WERI-Rb-1 (cell line): ENCODE results near the gene PDK2.

ENCODE experiments used
- DNase-seq: peaks from one replicate; pipeline ENCODE4 v3.0.0-alpha.2; 2020
- H3K27ac ChIP-seq: fragments of 250-450 bp; sonication (Bioruptor Pico); 2 replicates; pipeline ENCODE4 v1.5.1; 2020; ENCODE audit warnings: mild to moderate bottlenecking, moderate library complexity
- H3K27me3 ChIP-seq: fragments of 250-450 bp; sonication (Bioruptor Pico); 2 replicates; pipeline ENCODE4 v1.5.1; 2021; ENCODE audit warnings: mild to moderate bottlenecking, low read depth, moderate library complexity; ENCODE audit not compliant: insufficient read depth, severe bottlenecking
- H3K36me3 ChIP-seq: fragments of 250-450 bp; sonication (Bioruptor Pico); 2 replicates; pipeline ENCODE4 v1.5.1; 2020; ENCODE audit warnings: mild to moderate bottlenecking, moderate library complexity
- H3K4me3 ChIP-seq: 2 replicates; pipeline ENCODE4 v1.5.1; 2011; ENCODE audit warnings: low read depth, mild to moderate bottlenecking, control low read depth, low read length
- H3K9me3 ChIP-seq: fragments of 250-450 bp; sonication (Bioruptor Pico); 2 replicates; pipeline ENCODE4 v1.5.1; 2021; ENCODE audit warnings: mild to moderate bottlenecking, moderate library complexity; ENCODE audit not compliant: severe bottlenecking
- CTCF ChIP-seq: IDR thresholded peaks from 2 replicates; pipeline ENCODE4 v1.5.1; 2011; ENCODE audit warnings: low read depth, mild to moderate bottlenecking, control low read depth, inconsistent platforms, low read length

The PDK2 gene

GRCh38 chr17:50134206-50135110 lies 39.3 kb downstream of the PDK2 start:
- peak overlapping the region; percentile 11; the same call in 1 of the 2 replicates for H3K27ac ChIP-seq
- H3K9me3 ChIP-seq: no peaks in the 10 kb centered on the region
- H3K4me3 ChIP-seq: no peak overlapping the region
- peaks cover 49% of the 10 kb centered on the region for H3K36me3 ChIP-seq
- TF ChIP-seq CTCF: peak; percentile 5; the same call in 1 of the 2 replicates
- H3K27me3 ChIP-seq: no peaks in the 10 kb centered on the region
- no peak for DNase-seq

DNA sequence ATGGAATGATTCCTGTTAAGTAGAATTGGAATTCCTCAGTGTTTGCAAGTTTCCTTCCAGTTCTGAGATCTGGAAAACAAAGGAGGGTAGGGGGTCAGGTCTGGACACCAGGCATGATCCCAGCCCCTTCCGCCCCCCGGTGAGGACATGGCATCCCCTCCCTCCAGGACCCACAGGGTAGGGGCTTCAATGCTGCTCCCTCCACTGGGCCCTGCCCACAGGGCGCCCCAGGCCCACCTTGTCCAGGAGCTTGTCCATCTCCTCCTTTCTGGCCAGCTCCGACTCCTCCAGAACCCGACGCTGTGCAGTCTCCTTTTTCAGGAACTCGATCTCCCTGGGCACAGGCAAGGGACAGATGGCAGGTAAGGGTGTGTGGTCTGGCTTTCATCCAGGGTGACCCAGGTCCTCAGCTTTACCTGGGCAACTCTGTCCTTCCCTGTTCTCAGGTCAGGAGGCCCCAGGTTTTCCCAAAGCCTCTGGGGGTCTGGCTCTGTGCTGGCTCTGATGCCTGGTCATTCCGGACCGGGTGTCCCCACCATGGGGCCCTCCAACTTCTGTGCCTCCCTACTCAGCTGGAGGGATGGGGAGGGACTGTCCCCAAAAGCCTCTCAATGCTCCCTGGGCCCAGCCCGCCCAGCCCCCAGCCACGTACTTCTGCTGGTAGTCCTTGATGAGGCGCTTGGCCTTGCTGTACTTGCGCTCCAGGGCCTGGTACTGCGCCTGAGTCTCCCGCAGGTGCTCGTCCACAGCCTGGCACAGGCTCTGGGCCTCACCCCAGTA lies 40.4 kb downstream of the PDK2 start:
- no peak for DNase-seq
- H3K27me3 ChIP-seq: no peaks in the 10 kb centered on the region
- no peak overlapping the region for H3K27ac ChIP-seq
- no peak for TF ChIP-seq CTCF
- no peaks in the 10 kb centered on the region for H3K9me3 ChIP-seq
- peaks cover 60% of the 10 kb centered on the region for H3K36me3 ChIP-seq
- no peak overlapping the region for H3K4me3 ChIP-seq

GRCh38 chr17:50136096-50136687 lies 41.0 kb downstream of the PDK2 start:
- Histone ChIP-seq H3K27me3 (no peaks in the 10 kb centered on the region), H3K4me3 (no peak overlapping the region), H3K9me3 (no peaks in the 10 kb centered on the region), H3K27ac (no peak overlapping the region), H3K36me3 (peaks cover 66% of the 10 kb centered on the region)
- DNase-seq: no peak
- TF ChIP-seq CTCF: no peak

DNA sequence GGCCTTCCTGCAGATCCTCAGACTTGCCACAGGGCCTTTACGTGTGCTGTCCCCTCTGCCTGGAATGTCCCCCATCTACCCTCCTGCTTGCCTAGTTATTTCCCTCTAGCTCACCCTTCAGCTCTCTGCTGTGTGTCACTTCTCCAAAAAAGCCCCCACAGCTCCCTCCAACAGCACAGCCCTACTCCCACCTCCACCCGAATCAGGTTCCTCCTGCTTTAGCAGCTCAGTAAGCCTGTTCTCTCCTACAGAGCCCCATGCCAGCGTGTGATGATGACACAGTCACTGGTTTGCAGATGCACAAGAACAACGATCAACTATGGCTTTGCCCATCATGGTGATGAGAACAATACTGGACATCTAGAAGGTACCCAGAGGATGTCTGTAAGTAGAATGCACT lies 41.9 kb downstream of the PDK2 start:
- H3K36me3 ChIP-seq: peaks cover 72% of the 10 kb centered on the region
- no peak for DNase-seq

GRCh38 chr17:50139185-50139783 lies 44.1 kb downstream of the PDK2 start:
- DNase-seq: no peak
- H3K27ac ChIP-seq: peak overlapping the region; percentile 40

More for the DNA sequence above, 41.9 kb downstream of the PDK2 start:
- Histone ChIP-seq H3K4me3 (no peak overlapping the region), H3K9me3 (no peaks in the 10 kb centered on the region), H3K27me3 (no peaks in the 10 kb centered on the region), H3K27ac (no peak overlapping the region)
- no peak for TF ChIP-seq CTCF

More at GRCh38 chr17:50139185-50139783, 44.1 kb downstream of the PDK2 start:
- no peak overlapping the region for H3K4me3 ChIP-seq
- H3K36me3 ChIP-seq: peaks cover 95% of the 10 kb centered on the region
- no peaks in the 10 kb centered on the region for H3K27me3 ChIP-seq
- no peak for TF ChIP-seq CTCF
- H3K9me3 ChIP-seq: no peaks in the 10 kb centered on the region
